Measurements from ENCODE around the gene WFDC8. TPM values are rescaled to one million over a fixed set of nuclear protein-coding genes. Genes with fewer than 3 reads are reported as not detected.

The WFDC8 gene
- total RNA-seq, 1 donor from 2014 or later: not detected

- TF ChIP-seq, protein P1, sequence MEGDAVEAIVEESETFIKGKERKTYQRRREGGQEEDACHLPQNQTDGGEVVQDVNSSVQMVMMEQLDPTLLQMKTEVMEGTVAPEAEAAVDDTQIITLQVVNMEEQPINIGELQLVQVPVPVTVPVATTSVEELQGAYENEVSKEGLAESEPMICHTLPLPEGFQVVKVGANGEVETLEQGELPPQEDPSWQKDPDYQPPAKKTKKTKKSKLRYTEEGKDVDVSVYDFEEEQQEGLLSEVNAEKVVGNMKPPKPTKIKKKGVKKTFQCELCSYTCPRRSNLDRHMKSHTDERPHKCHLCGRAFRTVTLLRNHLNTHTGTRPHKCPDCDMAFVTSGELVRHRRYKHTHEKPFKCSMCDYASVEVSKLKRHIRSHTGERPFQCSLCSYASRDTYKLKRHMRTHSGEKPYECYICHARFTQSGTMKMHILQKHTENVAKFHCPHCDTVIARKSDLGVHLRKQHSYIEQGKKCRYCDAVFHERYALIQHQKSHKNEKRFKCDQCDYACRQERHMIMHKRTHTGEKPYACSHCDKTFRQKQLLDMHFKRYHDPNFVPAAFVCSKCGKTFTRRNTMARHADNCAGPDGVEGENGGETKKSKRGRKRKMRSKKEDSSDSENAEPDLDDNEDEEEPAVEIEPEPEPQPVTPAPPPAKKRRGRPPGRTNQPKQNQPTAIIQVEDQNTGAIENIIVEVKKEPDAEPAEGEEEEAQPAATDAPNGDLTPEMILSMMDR (conservative IDR thresholded peaks at IDR 0.05): no peak
- DNase-seq (ENCODE audit: extremely low spot score, unreplicated experiment): no peak
- Mint-ChIP-seq H3K36me3 (no peaks in the 10 kb centered on the region), H3K4me3 (no peak overlapping the region), H3K9me3 (peaks cover 14% of the 10 kb centered on the region), H3K4me1 (ENCODE audit: unreplicated experiment) (no peaks in the 10 kb centered on the region), H3K27ac (no peak overlapping the region), H3K27me3 (peaks cover 11% of the 10 kb centered on the region)
Measured at GRCh38 chr20:45607810-45608209, 28.7 kb upstream of the WFDC8 start.

DNA sequence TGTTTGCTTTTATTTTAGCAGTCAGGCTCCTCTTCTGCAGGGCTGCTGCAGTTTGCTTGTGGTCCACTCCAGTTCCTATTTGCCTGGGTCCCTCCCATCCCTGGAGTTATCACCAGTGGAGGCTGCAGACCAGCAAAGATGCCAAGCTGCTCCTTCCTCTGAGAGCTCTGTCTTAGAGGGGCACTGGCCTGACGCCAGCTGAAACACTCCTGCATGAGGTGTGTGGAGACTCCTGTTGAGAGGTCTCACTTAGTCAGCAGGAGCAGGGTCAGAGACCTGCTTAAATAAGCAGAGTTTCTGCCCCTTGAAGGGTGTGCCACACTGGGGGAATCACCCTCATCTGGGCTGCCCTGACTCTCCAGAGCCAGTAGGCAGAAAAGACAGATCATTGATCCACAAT, 16.2 kb upstream of the WFDC8 start:
- TF ChIP-seq, protein P1 (conservative IDR thresholded peaks at IDR 0.05): no peak
- Mint-ChIP-seq H3K27ac (no peak overlapping the region), H3K27me3 (peaks cover 44% of the 10 kb centered on the region), H3K36me3 (no peaks in the 10 kb centered on the region), H3K9me3 (no peaks in the 10 kb centered on the region), H3K4me3 (no peak overlapping the region), H3K4me1 (ENCODE audit: unreplicated experiment) (no peaks in the 10 kb centered on the region)
- no peak for DNase-seq (ENCODE audit: extremely low spot score, unreplicated experiment)

DNA sequence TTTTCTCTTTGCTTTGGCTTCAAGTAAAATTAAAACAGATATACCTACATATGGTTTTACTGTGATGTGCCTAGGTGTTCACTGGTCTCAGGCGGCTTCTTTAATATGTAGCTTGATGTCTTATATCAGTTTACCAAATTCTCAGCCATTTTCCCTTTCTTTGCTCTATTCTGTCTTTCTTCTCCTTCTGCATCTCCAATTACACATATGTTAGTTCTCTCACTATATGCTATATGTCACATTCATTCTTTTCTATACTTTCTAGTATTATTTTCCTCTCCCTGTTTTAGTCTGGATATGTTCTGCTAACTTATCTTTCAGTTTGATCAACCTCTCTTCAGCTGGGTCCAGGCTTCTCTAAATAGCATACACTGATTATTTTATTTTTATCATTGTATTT, 14.4 kb upstream of the WFDC8 start:
- DNase-seq (ENCODE audit: extremely low spot score, unreplicated experiment): no peak
- TF ChIP-seq, protein P1 (conservative IDR thresholded peaks at IDR 0.05): no peak
- no peaks in the 10 kb centered on the region for H3K36me3 Mint-ChIP-seq
- no peak overlapping the region for H3K27ac Mint-ChIP-seq
- H3K9me3 Mint-ChIP-seq: no peaks in the 10 kb centered on the region
- H3K4me1 Mint-ChIP-seq (ENCODE audit: unreplicated experiment): no peaks in the 10 kb centered on the region
- H3K27me3 Mint-ChIP-seq: peaks cover 37% of the 10 kb centered on the region
- H3K4me3 Mint-ChIP-seq: no peak overlapping the region

GRCh38 chr20:45592574-45593189, 13.6 kb upstream of the WFDC8 start:
- peaks cover 36% of the 10 kb centered on the region for H3K27me3 Mint-ChIP-seq
- TF ChIP-seq, protein P1 (conservative IDR thresholded peaks at IDR 0.05): peak; percentile 80

GRCh38 chr20:45589725-45590124, 10.6 kb upstream of the WFDC8 start:
- Mint-ChIP-seq H3K36me3 (no peaks in the 10 kb centered on the region), H3K27me3 (peaks cover 21% of the 10 kb centered on the region), H3K4me3 (no peak overlapping the region), H3K9me3 (no peaks in the 10 kb centered on the region), H3K4me1 (ENCODE audit: unreplicated experiment) (no peaks in the 10 kb centered on the region), H3K27ac (no peak overlapping the region)
- no peak for DNase-seq (ENCODE audit: extremely low spot score, unreplicated experiment)
- TF ChIP-seq, protein P1 (conservative IDR thresholded peaks at IDR 0.05): no peak

More at GRCh38 chr20:45592574-45593189, 13.6 kb upstream of the WFDC8 start:
- DNase-seq (ENCODE audit: extremely low spot score, unreplicated experiment): no peak
- H3K4me3 Mint-ChIP-seq: no peak overlapping the region
- H3K27ac Mint-ChIP-seq: no peak overlapping the region
- no peaks in the 10 kb centered on the region for H3K4me1 Mint-ChIP-seq (ENCODE audit: unreplicated experiment)
- H3K36me3 Mint-ChIP-seq: no peaks in the 10 kb centered on the region
- H3K9me3 Mint-ChIP-seq: no peaks in the 10 kb centered on the region

All from type B pancreatic cell (in vitro differentiated cells).